ENCODE results near the gene SOCS7.

GRCh38 chr17:38453951-38454421 lies 102.3 kb downstream of the SOCS7 start:
- TF ChIP-seq, protein P1, sequence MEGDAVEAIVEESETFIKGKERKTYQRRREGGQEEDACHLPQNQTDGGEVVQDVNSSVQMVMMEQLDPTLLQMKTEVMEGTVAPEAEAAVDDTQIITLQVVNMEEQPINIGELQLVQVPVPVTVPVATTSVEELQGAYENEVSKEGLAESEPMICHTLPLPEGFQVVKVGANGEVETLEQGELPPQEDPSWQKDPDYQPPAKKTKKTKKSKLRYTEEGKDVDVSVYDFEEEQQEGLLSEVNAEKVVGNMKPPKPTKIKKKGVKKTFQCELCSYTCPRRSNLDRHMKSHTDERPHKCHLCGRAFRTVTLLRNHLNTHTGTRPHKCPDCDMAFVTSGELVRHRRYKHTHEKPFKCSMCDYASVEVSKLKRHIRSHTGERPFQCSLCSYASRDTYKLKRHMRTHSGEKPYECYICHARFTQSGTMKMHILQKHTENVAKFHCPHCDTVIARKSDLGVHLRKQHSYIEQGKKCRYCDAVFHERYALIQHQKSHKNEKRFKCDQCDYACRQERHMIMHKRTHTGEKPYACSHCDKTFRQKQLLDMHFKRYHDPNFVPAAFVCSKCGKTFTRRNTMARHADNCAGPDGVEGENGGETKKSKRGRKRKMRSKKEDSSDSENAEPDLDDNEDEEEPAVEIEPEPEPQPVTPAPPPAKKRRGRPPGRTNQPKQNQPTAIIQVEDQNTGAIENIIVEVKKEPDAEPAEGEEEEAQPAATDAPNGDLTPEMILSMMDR (IDR thresholded peaks at IDR 0.05), result no peak
- no peak for TF ChIP-seq ZFX (IDR thresholded peaks at IDR 0.05; ENCODE audit: borderline replicate concordance)
